ENCODE results near the gene SFT2D2.
"Not testable (repeated sequence)": the region's sequence is repeated elsewhere in the genome, so short reads cannot be mapped to it uniquely, and the experiment has no call there.

The SFT2D2 gene

GRCh38 chr1:168225476-168226190, at the start of gene SFT2D2:
SFT2D2 (plus strand) TSS chr1:168226004; CDS start chr1:168226080, 76 bp downstream.
- Histone ChIP-seq H3K4me3 (ENCODE audit: low read length) (peak within 1 kb of the TSS; percentile 49), H3K27me3 (ENCODE audit: control insufficient read depth, insufficient read depth, low read length) (no peaks in the 10 kb centered on the region), H3K36me3 (ENCODE audit: control insufficient read depth, insufficient read depth, low read length) (no peaks in the 10 kb centered on the region), H3K9me3 (ENCODE audit: control insufficient read depth, insufficient read depth, low read length) (no peaks in the 10 kb centered on the region), H3K27ac (ENCODE audit: low read length) (no peak within 1 kb of the TSS), H3K4me1 (ENCODE audit: control insufficient read depth, insufficient read depth, low read length) (peaks cover 1% of the 10 kb centered on the region; the same call in 1 of the 2 replicates)
- no CpG with 5 or more reads among the region's 58 CpGs for WGBS (ENCODE audit: insufficient coverage, insufficient read length)
- peak; percentile 20 for DNase-seq (ENCODE audit: low read depth, low spot score)

DNA sequence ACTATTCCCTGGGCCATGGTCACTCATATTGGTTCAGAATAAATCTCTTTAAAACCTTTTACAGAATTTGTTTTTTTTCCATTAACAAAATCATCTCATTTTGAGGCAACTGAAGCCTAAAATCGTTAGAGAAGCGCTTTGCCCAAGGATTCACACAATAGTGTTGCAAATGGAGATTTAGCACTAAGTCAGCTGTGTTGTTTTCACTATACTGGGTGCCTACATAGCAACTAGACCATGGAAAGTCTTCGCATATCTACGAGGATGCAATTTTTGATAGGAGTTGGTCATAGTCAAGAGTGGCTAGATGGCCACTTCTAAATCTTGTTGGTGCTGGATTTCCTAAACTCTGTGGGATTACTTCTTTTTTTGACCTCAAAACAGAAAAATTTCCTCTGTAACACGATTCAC, 47.6 kb upstream of the SFT2D2 start:
- no peaks in the 10 kb centered on the region for H3K36me3 ChIP-seq (ENCODE audit: control insufficient read depth, insufficient read depth, low read length)
- no peaks in the 10 kb centered on the region for H3K27me3 ChIP-seq (ENCODE audit: control insufficient read depth, insufficient read depth, low read length)
- no peaks in the 10 kb centered on the region for H3K4me1 ChIP-seq (ENCODE audit: control insufficient read depth, insufficient read depth, low read length)
- H3K9me3 ChIP-seq (ENCODE audit: control insufficient read depth, insufficient read depth, low read length): no peaks in the 10 kb centered on the region
- no peak overlapping the region; the same call in 1 of the 2 replicates for H3K4me3 ChIP-seq (ENCODE audit: low read length)
- no CpG with 5 or more reads among the region's 5 CpGs for WGBS (ENCODE audit: insufficient coverage, insufficient read length)
- H3K27ac ChIP-seq (ENCODE audit: low read length): no peak overlapping the region
- DNase-seq (ENCODE audit: low read depth, low spot score): no peak

DNA sequence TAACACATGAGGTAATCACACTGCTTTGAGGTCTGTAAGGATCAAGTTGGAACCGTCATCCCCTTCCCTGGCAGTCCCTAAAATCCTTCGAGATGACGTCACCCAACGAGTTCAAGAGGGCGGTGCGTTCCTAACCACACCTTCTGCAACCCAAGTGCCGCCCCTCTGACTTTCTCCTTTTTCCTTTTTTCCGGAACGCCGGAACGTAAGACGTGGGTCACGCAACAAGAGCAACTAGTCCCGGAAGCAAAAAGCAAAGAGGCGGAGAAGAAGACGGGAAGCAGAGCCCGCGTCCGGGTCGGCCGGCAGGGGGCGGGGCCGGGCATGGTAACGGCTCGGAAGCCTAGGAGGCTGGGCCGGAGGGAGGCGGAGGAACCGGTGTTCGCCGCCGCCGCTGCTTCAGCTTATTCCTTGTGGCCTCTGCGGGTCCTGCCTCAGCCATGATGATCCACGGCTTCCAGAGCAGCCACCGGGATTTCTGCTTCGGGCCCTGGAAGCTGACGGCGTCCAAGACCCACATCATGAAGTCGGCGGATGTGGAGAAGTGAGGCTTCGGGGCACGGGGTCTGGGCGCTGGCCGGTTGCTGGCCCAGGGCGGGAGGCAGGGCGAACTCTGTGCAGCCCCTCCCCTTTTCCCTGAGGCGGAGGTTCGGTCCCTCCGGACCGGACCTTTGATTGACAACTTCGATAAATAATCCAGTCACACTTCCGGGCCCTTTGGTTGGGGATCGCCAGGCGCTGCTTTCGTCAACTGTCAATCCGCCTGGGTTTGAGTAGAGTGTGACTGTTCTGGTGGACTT, 47.0 kb upstream of the SFT2D2 start, which contains the start of gene TIPRL:
TSS of gene TIPRL (plus strand) at position 325 of the 800 bp plus-strand sequence. CDS start at position 441, 116 bp downstream.
- peak; percentile 96 for DNase-seq (ENCODE audit: low read depth, low spot score)
- Histone ChIP-seq H3K9me3 (ENCODE audit: control insufficient read depth, insufficient read depth, low read length) (no peaks in the 10 kb centered on the region), H3K27ac (ENCODE audit: low read length) (no peak within 1 kb of the TSS), H3K27me3 (ENCODE audit: control insufficient read depth, insufficient read depth, low read length) (no peaks in the 10 kb centered on the region), H3K4me3 (ENCODE audit: low read length) (peak within 1 kb of the TSS; percentile 90), H3K4me1 (ENCODE audit: control insufficient read depth, insufficient read depth, low read length) (no peaks in the 10 kb centered on the region; the same call in 1 of the 2 replicates), H3K36me3 (ENCODE audit: control insufficient read depth, insufficient read depth, low read length) (no peaks in the 10 kb centered on the region)
- no CpG with 5 or more reads among the region's 56 CpGs for WGBS (ENCODE audit: insufficient coverage, insufficient read length)

DNA sequence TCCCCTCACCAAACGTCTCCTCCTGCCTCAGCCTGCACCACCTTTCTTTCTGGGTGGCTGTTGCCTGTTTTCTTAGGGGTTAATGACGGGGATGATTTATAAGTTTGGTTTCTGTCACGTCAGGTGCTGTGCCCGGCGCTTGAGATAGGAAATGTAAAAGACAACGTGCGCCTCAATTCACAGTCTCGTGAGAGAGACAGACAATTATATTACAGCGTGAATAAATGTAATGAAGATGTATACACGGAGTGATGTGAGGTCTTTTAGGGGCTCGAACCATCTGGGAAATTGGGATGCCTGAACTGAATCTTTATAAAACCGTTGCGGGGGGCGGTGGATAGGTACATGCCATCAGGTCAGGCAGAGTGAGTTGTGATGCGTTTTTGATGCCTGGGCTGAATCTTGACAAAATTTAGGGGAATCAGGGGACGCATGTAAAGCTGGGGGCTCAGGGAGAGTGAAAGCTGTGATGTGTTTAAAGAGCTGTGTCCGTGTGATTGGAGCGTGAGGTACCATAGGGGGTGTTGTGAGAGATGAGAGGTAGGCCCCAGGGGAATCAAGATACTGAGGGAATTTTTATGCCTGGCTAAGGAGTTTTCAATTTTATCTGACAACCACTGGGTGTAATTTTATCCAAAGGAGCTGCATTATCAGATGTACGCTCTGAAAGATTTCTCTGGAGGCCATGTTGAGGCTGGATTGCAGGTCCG, 46.2 kb upstream of the SFT2D2 start:
- no peaks in the 10 kb centered on the region for H3K27me3 ChIP-seq (ENCODE audit: control insufficient read depth, insufficient read depth, low read length)
- H3K27ac ChIP-seq (ENCODE audit: low read length): no peak overlapping the region
- H3K9me3 ChIP-seq (ENCODE audit: control insufficient read depth, insufficient read depth, low read length): no peaks in the 10 kb centered on the region
- WGBS (ENCODE audit: insufficient coverage, insufficient read length): no CpG with 5 or more reads among the region's 20 CpGs
- no peaks in the 10 kb centered on the region; the same call in 1 of the 2 replicates for H3K4me1 ChIP-seq (ENCODE audit: control insufficient read depth, insufficient read depth, low read length)
- no peaks in the 10 kb centered on the region for H3K36me3 ChIP-seq (ENCODE audit: control insufficient read depth, insufficient read depth, low read length)
- H3K4me3 ChIP-seq (ENCODE audit: low read length): peak overlapping the region; percentile 90; the same call in 1 of the 2 replicates
- DNase-seq (ENCODE audit: low read depth, low spot score): no peak

DNA sequence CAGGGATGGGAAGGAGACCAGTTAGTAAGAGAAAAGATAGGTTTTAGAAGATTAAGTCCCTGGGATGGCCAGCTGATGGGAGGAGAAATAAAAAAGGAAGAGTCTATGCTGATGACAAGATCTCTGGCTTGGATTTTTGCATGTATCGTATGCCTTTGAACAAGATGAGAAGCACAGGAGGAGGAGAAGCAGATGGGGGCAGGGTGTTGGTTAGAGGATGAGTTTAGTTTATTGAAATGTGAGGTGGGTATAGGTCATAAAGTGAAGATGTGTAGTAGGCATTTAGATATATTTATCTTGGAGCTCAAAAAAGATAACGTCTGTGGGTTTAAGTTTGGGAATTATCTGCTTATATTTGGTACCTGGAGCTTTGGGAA, 45.7 kb upstream of the SFT2D2 start:
- no peak for DNase-seq (ENCODE audit: low read depth, low spot score)
- 100% methylated on average over 1 of the region's 2 CpGs for WGBS (ENCODE audit: insufficient coverage, insufficient read length)
- Histone ChIP-seq H3K9me3 (ENCODE audit: control insufficient read depth, insufficient read depth, low read length) (no peaks in the 10 kb centered on the region), H3K4me3 (ENCODE audit: low read length) (no peak overlapping the region; the same call in 1 of the 2 replicates), H3K4me1 (ENCODE audit: control insufficient read depth, insufficient read depth, low read length) (no peaks in the 10 kb centered on the region; the same call in 1 of the 2 replicates), H3K27me3 (ENCODE audit: control insufficient read depth, insufficient read depth, low read length) (no peaks in the 10 kb centered on the region), H3K27ac (ENCODE audit: low read length) (no peak overlapping the region), H3K36me3 (ENCODE audit: control insufficient read depth, insufficient read depth, low read length) (no peaks in the 10 kb centered on the region)

DNA sequence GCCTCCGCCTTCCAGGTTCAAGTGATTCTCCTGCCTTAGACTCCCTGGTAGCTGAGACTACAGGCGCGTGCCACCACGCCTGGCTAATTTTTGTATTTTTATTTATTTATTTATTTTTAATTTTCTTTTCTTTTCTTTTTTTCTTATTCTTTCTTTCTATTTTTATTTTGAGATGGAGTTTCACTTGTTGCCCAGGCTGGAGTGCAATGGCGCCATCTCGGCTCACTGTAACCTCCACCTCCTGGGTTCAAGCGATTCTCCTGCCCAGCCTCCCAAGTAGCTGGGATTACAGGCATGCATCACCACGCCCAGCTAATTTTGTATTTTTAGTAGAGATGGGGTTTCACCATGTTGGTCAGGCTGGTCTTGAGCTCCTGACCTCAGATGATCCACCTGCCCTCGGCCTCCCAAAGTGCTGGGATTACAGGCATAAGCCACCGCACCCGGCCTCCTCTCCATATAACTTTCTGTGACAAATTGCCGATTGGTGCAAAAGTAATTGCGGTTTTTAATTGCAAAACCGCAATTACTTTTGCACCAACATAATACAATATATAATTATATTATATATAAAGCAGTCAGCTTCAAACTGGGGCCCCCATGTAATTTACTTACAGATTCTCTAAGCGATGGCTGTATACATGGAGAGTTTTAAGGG, 44.6 kb upstream of the SFT2D2 start:
- not testable (repeated sequence) for DNase-seq (ENCODE audit: low read depth, low spot score); H3K36me3 ChIP-seq (ENCODE audit: control insufficient read depth, insufficient read depth, low read length); H3K27me3 ChIP-seq (ENCODE audit: control insufficient read depth, insufficient read depth, low read length); H3K4me1 ChIP-seq (ENCODE audit: control insufficient read depth, insufficient read depth, low read length); H3K4me3 ChIP-seq (ENCODE audit: low read length); H3K9me3 ChIP-seq (ENCODE audit: control insufficient read depth, insufficient read depth, low read length); H3K27ac ChIP-seq (ENCODE audit: low read length)
- WGBS (ENCODE audit: insufficient coverage, insufficient read length): no CpG with 5 or more reads among the region's 15 CpGs

- Histone ChIP-seq H3K36me3 (ENCODE audit: control insufficient read depth, insufficient read depth, low read length) (no peaks in the 10 kb centered on the region), H3K9me3 (ENCODE audit: control insufficient read depth, insufficient read depth, low read length) (no peaks in the 10 kb centered on the region), H3K27ac (ENCODE audit: low read length) (no peak overlapping the region), H3K4me1 (ENCODE audit: control insufficient read depth, insufficient read depth, low read length) (no peaks in the 10 kb centered on the region; the same call in 1 of the 2 replicates), H3K27me3 (ENCODE audit: control insufficient read depth, insufficient read depth, low read length) (no peaks in the 10 kb centered on the region), H3K4me3 (ENCODE audit: low read length) (no peak overlapping the region)
- no peak for DNase-seq (ENCODE audit: low read depth, low spot score)
Measured at GRCh38 chr1:168187177-168187576, 38.6 kb upstream of the SFT2D2 start.

DNA sequence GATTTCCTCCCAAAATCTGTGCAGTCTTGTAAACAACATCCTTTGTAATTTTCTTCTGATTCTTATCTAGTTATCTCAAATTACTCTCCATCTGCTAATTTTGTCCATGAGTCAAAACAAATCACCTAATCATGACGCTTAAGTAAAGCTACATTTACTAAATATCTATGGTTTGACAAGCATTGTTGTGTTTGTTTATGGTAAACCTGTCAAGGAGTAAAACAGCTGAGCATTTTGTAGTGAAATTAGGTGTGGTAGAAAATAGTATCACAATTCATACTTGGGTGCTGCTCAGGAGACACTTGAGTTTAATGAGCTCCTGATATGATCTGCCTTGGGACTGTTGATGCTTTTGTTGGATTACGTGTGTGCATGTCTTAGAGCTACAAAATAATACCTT, 35.4 kb upstream of the SFT2D2 start:
- Histone ChIP-seq H3K4me1 (ENCODE audit: control insufficient read depth, insufficient read depth, low read length) (no peaks in the 10 kb centered on the region), H3K9me3 (ENCODE audit: control insufficient read depth, insufficient read depth, low read length) (no peaks in the 10 kb centered on the region), H3K4me3 (ENCODE audit: low read length) (no peak overlapping the region), H3K36me3 (ENCODE audit: control insufficient read depth, insufficient read depth, low read length) (no peaks in the 10 kb centered on the region), H3K27me3 (ENCODE audit: control insufficient read depth, insufficient read depth, low read length) (no peaks in the 10 kb centered on the region), H3K27ac (ENCODE audit: low read length) (no peak overlapping the region)
- no peak for DNase-seq (ENCODE audit: low read depth, low spot score)
- WGBS (ENCODE audit: insufficient coverage, insufficient read length): no CpG with 5 or more reads among the region's 2 CpGs

DNA sequence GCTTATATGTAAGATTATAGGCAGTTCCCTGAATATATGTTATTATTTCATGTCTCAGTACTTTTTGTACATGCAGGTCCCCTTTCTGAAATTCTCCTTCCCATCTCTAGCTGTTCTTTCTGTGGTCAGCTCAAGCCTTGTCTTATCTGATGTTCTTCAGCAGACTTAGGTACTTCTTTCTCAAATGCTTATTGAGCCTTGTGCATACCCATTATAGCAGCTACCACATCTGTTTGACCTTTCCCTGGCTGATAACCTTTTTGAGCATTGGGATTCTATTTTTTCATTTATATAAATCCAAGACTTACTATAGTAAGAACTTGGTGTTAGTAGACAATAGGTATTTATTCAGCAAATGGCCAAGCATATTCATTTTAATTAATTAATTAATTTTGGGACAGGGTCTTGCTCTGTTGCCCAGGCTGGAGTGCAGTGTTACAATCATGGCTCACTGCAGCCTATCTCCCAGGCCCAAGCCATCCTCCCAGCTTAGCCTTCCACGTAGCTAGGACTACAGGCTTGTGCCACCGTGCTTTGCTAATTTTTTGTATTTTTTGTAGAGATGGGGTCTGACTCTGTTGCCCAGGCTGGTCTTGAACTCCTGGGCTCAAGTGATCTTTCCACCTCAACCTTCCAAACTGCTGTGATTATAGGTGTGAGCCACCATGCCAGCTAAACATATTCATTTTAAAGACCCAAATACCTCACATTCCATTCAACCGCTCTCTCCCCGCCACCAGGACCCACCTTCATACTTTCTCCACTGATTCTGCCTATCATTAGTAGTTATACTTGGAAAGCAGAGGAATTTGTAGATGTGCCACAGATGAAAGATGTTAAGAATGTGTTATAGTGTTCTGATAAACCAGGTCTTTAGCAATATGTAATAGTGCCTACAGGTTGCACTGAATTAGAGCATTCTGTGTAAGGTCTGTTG, 30.3 kb upstream of the SFT2D2 start:
- H3K27ac ChIP-seq (ENCODE audit: low read length): no peak overlapping the region
- H3K4me3 ChIP-seq (ENCODE audit: low read length): no peak overlapping the region
- peak; percentile 16 for DNase-seq (ENCODE audit: low read depth, low spot score)
- H3K9me3 ChIP-seq (ENCODE audit: control insufficient read depth, insufficient read depth, low read length): no peaks in the 10 kb centered on the region
- H3K36me3 ChIP-seq (ENCODE audit: control insufficient read depth, insufficient read depth, low read length): no peaks in the 10 kb centered on the region
- H3K4me1 ChIP-seq (ENCODE audit: control insufficient read depth, insufficient read depth, low read length): no peaks in the 10 kb centered on the region; the same call in 1 of the 2 replicates
- no peaks in the 10 kb centered on the region for H3K27me3 ChIP-seq (ENCODE audit: control insufficient read depth, insufficient read depth, low read length)
- WGBS (ENCODE audit: insufficient coverage, insufficient read length): no CpG with 5 or more reads among the region's 4 CpGs
